ENCODE data around the gene STUB1. TPM values are rescaled to one million over a fixed set of nuclear protein-coding genes. Genes with fewer than 3 reads are reported as not detected.

The STUB1 gene
- total and polyA plus RNA-seq, 8 donors: 43.5 to 307 (median 156) TPM

DNA sequence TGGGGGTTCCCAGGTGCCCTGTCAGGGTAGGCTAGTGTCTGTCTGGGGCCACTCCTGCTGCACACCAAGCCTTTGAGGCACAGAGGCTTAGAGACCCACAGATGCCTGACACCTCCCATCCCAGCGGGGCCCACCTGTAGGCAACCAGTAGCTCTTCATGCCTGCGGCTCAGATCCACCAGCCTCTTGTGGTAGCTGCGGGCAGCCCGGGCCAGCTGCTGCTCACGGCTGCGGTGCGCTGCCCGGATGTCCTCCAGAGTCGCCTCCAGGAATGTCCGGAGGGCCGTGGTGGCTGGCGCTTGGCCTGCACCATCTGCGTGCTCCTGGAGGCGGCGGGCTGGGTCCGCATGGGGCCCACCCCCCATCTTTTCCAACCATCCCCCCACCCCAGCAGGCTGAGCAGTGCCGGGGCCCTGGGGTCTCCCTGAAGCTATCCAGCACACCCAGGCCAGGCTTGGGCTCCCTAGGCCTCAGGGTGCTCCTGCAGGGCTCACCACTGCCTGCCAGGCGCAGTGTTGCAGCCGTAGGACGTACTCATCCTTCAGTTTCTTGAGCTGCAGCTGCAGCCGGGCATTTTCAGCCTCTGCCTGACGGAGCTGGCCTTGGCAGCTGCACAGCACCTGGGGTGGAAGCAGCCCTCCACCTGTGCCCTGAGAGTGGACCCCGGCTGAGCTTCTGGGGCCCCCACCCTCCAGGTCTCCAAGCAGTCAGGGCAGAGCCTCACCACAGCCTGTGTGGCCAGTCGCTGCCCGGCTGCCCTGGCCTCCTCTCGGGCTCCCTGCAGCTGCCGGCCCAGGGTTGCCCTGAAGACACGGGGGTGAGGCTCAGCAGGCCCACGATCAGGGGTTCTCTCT is 44.2 kb downstream of the STUB1 start:
- intact Hi-C loops (cut with DNase I; ENCODE audit: low total_unique reads): no loop called here
- H3K9me3 ChIP-seq: no peaks in the 10 kb centered on the region
- H3K4me1 ChIP-seq: peaks cover 49 to 65% (median 60%) of the 10 kb centered on the region in 4 donors
- TF ChIP-seq, protein P1, sequence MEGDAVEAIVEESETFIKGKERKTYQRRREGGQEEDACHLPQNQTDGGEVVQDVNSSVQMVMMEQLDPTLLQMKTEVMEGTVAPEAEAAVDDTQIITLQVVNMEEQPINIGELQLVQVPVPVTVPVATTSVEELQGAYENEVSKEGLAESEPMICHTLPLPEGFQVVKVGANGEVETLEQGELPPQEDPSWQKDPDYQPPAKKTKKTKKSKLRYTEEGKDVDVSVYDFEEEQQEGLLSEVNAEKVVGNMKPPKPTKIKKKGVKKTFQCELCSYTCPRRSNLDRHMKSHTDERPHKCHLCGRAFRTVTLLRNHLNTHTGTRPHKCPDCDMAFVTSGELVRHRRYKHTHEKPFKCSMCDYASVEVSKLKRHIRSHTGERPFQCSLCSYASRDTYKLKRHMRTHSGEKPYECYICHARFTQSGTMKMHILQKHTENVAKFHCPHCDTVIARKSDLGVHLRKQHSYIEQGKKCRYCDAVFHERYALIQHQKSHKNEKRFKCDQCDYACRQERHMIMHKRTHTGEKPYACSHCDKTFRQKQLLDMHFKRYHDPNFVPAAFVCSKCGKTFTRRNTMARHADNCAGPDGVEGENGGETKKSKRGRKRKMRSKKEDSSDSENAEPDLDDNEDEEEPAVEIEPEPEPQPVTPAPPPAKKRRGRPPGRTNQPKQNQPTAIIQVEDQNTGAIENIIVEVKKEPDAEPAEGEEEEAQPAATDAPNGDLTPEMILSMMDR (IDR thresholded peaks at IDR 0.05): no peak
- TF ChIP-seq POLR2A (IDR thresholded peaks at IDR 0.05) (no peak), POLR2AphosphoS5 (IDR thresholded peaks at IDR 0.05) (no peak), EP300 (IDR thresholded peaks at IDR 0.05) (no peak)
- no peak for DNase-seq
- H3K4me3 ChIP-seq: no peak overlapping the region
- peaks cover 0 to 8% (median 0%) of the 10 kb centered on the region in 4 donors for H3K36me3 ChIP-seq
- whole genome bisulfite sequencing, 5 donors: 65 to 72% (median 69%) methylated on average over 11 to 29 of the region's 29 CpGs
- no peak overlapping the region for H3K27ac ChIP-seq
- H3K27me3 ChIP-seq: peaks cover 0 to 51% (median 24%) of the 10 kb centered on the region in 3 donors

DNA sequence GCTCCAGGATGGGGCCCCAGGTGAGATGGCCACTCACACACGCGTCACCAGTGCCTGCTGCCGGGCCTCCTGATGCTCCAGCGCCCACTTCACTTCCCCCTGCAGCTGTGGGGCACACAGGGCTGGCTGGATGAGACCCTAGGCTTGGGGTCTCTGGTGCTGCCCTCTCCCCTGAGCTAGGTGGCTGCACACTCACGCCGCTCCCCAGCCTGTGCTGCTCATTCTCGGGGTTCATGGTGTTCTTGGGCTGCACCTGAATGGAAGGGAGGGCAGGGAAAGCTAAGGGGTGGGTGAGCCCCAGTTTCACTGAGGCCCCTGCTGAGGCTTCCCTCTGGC is 44.8 kb downstream of the STUB1 start:
- Histone ChIP-seq H3K27ac (no peak overlapping the region), H3K36me3 (peaks cover 0 to 13% (median under 1%) of the 10 kb centered on the region in 4 donors), H3K4me1 (peaks cover 46 to 59% (median 54%) of the 10 kb centered on the region in 4 donors), H3K27me3 (peaks cover 0 to 52% (median 24%) of the 10 kb centered on the region in 3 donors), H3K4me3 (no peak overlapping the region), H3K9me3 (no peaks in the 10 kb centered on the region)
- no peak for DNase-seq
- intact Hi-C loops (cut with DNase I; ENCODE audit: low total_unique reads): no loop called here
- TF ChIP-seq POLR2AphosphoS5 (IDR thresholded peaks at IDR 0.05) (no peak), EP300 (IDR thresholded peaks at IDR 0.05) (no peak), POLR2A (IDR thresholded peaks at IDR 0.05) (no peak)
- TF ChIP-seq, protein P1 (IDR thresholded peaks at IDR 0.05): no peak
- WGBS, 5 donors: 44 to 82% (median 68%) methylated on average over 3 to 7 of the region's 7 CpGs

DNA sequence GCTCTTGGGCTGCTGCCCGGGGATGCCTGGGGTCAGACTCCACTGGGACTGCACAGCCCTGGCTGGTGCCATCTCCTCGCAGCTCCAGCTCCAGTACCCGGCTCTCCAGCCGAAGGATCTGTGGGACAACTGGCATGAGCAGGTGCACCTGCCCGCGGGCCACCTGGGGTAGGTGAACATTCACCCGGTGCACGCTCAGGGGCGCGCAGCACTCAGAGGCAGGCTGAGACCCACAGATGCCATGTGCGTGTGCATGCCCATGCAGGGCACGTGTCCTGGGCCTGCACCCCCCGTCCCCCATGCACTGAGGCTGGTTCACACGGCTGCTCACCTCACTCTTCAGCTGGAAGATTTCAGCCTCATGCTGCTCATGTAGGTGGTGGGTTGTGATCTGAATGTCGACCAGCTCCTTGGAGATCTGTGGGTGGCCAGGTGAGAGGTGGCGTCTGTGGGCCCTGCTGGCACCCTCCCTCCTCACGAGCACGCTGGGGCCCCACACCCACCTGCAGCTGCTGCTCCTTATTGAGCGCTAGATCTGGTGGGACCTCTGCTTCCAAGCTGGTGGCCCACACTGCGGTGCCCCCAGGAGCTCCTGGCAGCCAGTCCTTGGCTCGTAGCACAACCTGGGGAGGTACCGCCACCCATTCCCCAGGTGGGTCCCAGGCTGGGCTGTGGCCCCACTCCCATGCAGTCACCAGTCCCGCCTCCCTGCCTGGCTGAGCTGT is 45.4 kb downstream of the STUB1 start:
- H3K4me3 ChIP-seq: no peak overlapping the region
- no peak for TF ChIP-seq POLR2AphosphoS5 (IDR thresholded peaks at IDR 0.05)
- no peak for TF ChIP-seq POLR2A (IDR thresholded peaks at IDR 0.05)
- TF ChIP-seq, protein P1 (IDR thresholded peaks at IDR 0.05): no peak
- TF ChIP-seq EP300 (IDR thresholded peaks at IDR 0.05): no peak
- 56 to 66% (median 58%) methylated on average over 7 to 23 of the region's 23 CpGs for WGBS, 5 donors
- peaks cover 40 to 53% (median 48%) of the 10 kb centered on the region in 4 donors for H3K4me1 ChIP-seq
- H3K36me3 ChIP-seq: peaks cover 0 to 19% (median 6%) of the 10 kb centered on the region in 4 donors
- peaks cover 0 to 52% (median 24%) of the 10 kb centered on the region in 3 donors for H3K27me3 ChIP-seq
- H3K27ac ChIP-seq: no peak overlapping the region
- intact Hi-C loops (cut with DNase I; ENCODE audit: low total_unique reads): no loop called here
- H3K9me3 ChIP-seq: no peaks in the 10 kb centered on the region
- DNase-seq: no peak

DNA sequence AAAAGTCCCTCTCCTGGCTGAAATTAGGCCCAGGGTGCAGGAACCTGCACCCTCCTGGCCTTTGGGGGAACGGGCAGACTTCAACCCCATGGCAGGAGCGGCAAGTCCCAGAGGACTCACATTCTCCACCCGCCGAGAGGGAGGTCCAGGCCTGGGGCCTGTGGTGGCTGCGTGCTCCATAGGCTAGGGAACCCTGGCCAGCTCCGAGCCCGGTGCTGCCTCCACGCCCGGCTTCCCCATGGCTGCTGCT is 45.9 kb downstream of the STUB1 start:
- DNase-seq: no peak

More for the DNA sequence above, 45.9 kb downstream of the STUB1 start:
- no peak for TF ChIP-seq EP300 (IDR thresholded peaks at IDR 0.05)
- TF ChIP-seq POLR2A (IDR thresholded peaks at IDR 0.05): no peak
- TF ChIP-seq, protein P1 (IDR thresholded peaks at IDR 0.05): no peak
- no peak for TF ChIP-seq POLR2AphosphoS5 (IDR thresholded peaks at IDR 0.05)
- 0 to 23% (median 19%) methylated on average over 2 to 9 of the region's 9 CpGs; no CpG with 5 or more reads in 1 of the 5 donors for WGBS, 5 donors
- Histone ChIP-seq H3K27ac (no peak overlapping the region), H3K4me3 (peak overlapping the region in 3 of 4 donors; percentile 48 to 69 (median 57)), H3K36me3 (peaks cover 0 to 24% (median 8%) of the 10 kb centered on the region in 4 donors), H3K9me3 (no peaks in the 10 kb centered on the region), H3K27me3 (peaks cover 0 to 52% (median 24%) of the 10 kb centered on the region in 3 donors), H3K4me1 (peaks cover 38 to 51% (median 45%) of the 10 kb centered on the region in 4 donors)
- intact Hi-C loops (cut with DNase I; ENCODE audit: low total_unique reads): no loop called here

Measured in stomach (tissue), 9 donors.